Subcutaneous adipose tissue (tissue), 4 donors: Measurements from ENCODE around the gene WHAMM. TPM values are rescaled to one million over a fixed set of nuclear protein-coding genes. Genes with fewer than 3 reads are reported as not detected.

Source experiments
- total RNA-seq, 4 donors: library from RNA; depleted of rRNA; stranded (reverse); fragments of >200 nt; gene quantifications; one replicate each; pipeline ENCODE4 v1.1.0, GENCODE V29; 2016
- TF ChIP-seq, protein P1 (sequence below): fragments of 450-650 bp; IDR thresholded peaks from one replicate; pipeline ENCODE4 v1.5.1; 2016; ENCODE audit warnings: low read depth, mild to moderate bottlenecking, control low read depth, antibody characterized with exemption, moderate library complexity

Gene WHAMM
- total RNA-seq, 4 donors from 2014 or later: 7.7 to 11.5 (median 8.7) TPM

DNA sequence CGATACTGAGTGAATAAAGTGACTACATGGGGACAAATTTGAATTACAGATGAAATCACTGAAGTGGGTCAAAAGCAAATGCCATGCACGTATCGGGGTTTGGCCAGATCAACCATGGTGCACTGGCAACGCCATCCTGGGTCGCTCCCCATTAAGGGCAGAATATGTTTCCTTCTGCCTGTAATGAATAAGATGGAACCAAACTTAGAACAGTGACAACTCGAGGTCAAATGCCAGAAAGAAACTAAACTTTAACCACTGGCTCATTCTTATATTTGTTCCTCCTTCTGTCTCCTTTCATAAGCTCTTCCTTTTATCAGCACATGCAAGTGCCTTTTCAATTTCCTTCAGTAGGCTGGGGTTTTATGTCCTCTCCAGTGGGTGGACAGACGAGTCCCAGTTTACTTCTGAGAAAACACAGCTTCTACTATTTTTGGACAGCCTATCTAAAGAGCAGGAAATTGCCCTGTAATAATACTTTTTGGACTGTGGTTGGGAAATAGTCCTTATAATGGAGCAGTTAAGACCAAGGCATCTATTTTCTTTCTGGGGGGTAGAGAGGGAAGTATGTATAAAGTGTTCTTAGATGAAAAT, 61.4 kb downstream of the WHAMM start:
- TF ChIP-seq, protein P1, sequence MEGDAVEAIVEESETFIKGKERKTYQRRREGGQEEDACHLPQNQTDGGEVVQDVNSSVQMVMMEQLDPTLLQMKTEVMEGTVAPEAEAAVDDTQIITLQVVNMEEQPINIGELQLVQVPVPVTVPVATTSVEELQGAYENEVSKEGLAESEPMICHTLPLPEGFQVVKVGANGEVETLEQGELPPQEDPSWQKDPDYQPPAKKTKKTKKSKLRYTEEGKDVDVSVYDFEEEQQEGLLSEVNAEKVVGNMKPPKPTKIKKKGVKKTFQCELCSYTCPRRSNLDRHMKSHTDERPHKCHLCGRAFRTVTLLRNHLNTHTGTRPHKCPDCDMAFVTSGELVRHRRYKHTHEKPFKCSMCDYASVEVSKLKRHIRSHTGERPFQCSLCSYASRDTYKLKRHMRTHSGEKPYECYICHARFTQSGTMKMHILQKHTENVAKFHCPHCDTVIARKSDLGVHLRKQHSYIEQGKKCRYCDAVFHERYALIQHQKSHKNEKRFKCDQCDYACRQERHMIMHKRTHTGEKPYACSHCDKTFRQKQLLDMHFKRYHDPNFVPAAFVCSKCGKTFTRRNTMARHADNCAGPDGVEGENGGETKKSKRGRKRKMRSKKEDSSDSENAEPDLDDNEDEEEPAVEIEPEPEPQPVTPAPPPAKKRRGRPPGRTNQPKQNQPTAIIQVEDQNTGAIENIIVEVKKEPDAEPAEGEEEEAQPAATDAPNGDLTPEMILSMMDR: no peak

DNA sequence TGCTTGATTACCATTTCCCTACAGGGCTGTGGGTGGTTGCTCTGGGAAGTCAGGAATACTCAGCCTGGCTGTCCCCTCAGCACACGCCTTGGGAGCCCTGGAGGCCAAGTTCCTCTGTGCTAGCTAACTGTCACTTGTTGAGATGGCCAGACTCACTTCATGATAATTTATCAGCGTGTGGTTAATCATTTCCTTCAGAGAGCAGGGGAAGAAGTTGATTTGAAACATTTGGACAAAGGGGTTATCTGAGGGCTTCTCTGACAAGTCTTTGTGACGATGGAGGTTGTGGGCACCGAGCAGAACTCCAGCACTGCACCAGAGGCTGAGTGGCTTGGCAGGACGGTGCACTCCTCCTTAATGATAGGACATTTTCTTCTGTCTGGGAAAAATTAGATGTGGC, 61.9 kb downstream of the WHAMM start:
- TF ChIP-seq, protein P1: no peak

DNA sequence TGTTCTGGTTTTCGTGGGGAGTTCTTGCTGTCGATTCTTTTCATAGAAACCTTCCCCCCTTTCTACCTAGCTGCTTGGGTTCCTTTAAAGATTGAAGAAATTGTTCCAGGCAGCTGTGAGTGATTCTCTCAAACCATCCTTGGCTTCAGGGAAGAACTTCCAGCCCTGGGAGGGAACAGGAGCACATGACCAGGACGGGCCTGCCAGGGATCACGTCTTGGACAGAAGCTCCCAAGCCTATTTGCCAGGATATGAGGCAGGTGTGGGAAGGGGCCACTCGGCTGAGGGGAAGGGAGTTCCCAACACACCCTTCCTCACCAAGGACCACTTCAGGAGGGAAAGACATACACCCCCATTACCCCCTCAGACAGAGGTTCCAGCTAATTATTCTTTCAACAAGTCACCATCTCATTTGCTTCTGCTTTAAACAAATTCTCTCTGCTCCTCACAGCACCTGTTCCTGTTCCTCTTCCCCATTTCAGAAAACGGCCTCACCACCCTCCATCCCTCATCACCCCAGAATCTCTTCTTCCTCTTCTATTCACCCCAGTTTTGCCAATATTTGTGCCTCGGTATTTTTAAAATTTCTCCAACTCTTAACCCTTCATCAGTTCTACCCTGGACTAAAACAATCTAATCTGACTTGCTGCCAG, 62.5 kb downstream of the WHAMM start:
- TF ChIP-seq, protein P1: no peak

DNA sequence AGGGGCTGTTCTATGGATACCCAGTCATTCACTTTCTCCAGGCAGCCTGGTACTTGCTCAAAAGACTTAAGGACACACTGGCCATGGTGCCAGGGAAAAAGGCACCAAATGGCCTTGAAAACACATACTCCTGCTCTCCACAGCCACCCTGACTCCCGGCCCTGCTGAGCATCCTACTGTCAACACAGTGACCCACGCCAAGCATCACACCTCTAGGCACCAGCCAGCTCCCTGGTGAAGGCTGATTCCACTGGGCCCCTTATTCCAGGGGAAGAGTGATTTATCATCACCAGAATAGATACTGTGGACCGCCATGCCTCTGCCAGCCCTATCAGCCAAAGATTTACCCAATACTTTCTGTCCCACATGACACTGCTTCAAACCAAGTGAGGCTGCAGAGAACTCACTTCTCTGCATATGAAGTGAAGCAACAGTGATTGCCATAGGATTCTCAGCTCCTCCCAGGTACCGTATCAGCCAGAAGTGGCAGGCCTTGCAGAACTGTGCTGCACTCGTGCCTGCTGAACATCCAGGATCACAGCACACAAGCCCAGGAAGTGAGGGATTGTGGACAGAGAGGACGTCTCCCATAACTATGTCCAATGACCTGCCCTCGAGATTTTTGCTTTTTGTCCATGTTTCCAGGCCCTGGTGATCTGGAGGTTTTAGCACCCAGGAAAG, 63.7 kb downstream of the WHAMM start:
- TF ChIP-seq, protein P1: no peak

DNA sequence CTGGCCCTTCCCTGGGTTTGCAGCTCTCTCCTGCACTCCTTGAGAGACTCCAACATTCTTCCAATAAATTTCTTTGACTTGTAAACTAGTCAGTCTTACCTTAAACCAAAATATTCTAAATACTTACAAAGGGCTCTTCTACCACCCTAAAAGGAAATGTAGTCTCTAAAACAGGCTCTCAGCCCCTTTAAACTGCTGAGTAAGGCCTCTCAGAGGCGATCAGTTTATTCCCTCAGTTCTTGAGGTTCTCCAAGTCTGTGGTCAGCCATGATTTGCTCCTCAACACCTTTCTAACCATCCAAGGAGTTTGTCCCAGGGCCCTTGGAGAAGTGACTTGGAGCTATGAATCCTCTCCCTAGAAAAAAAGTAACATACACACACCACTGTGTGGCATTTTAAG, 64.8 kb downstream of the WHAMM start:
- TF ChIP-seq, protein P1: no peak

DNA sequence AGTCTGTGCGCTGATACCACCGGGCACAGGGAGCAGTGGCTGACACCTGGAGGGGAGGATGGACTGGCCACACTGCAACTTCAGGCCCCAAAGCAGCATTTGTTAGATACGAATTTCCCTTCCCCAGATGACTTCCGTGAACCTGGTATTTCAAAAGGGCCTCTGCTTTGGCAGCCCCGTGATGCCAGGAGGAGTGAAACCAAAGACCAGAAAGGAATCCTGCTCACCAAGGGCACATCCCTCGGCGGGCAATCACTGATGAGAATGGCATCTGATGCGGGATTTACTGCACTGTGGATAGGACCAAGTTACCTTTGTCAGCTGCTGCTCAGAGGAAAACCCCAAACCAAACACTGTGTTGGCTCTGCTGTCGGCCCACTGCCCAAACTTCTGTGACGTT, 65.5 kb downstream of the WHAMM start:
- TF ChIP-seq, protein P1: no peak

DNA sequence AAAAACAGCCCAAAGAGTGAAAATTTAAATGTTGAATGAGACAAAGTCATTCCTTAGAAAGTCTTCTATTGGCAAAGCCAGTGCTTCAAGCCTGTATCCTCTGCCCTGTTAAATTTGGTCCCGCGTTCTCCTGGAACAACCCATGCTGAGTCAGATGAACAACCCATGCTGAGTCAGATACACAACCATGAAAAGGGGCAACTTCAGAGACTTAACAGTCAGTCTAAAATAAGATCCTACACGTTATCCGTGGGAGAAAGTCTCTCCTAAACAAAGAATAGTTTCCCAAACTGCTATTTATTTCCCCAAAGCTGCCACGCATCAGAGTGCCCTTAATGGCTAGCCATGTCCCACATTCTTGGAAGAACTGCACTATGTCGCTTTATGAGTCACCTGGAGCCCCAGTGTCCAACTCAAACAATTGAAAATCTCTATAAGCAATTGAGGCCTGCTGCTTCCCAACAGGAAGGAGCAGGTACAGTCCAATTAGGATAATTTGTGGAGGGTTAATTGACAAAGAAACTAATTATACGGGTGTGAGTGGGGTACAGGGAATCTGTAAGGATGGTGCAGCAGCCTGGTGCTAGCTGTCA, 66.1 kb downstream of the WHAMM start:
- TF ChIP-seq, protein P1: no peak
